GM10266 (cell line): ENCODE data around the gene DLX5.

ENCODE experiments used
- DNase-seq: peaks from one replicate; pipeline ENCODE4 v3.0.0; 2012; ENCODE audit errors: extremely low spot score
- CTCF ChIP-seq: IDR thresholded peaks from 2 replicates; pipeline ENCODE4 v1.5.1; 2012; ENCODE audit warnings: mild to moderate bottlenecking, low read depth; ENCODE audit not compliant: control insufficient read depth, insufficient read depth; ENCODE audit errors: missing control alignments

Gene DLX5

GRCh38 chr7:96991546-96992191, 33.0 kb downstream of the DLX5 start:
- no peak for TF ChIP-seq CTCF
- DNase-seq: no peak

- DNase-seq: no peak
- no peak for TF ChIP-seq CTCF
Measured at GRCh38 chr7:96989859-96990317, 34.7 kb downstream of the DLX5 start.

- no peak for TF ChIP-seq CTCF
- no peak for DNase-seq
Measured at GRCh38 chr7:96989241-96989858, 35.3 kb downstream of the DLX5 start.

- TF ChIP-seq CTCF: no peak
Measured at GRCh38 chr7:96987719-96988118, 36.9 kb downstream of the DLX5 start.

GRCh38 chr7:96986901-96987300, 37.7 kb downstream of the DLX5 start:
- no peak for DNase-seq
- no peak for TF ChIP-seq CTCF

More at GRCh38 chr7:96987719-96988118, 36.9 kb downstream of the DLX5 start:
- no peak for DNase-seq

GRCh38 chr7:96985992-96986391, 38.6 kb downstream of the DLX5 start:
- TF ChIP-seq CTCF: no peak
- DNase-seq: no peak

GRCh38 chr7:96982586-96982985, 42.0 kb downstream of the DLX5 start:
- no peak for DNase-seq
- no peak for TF ChIP-seq CTCF
